HCEC 1CT (cell line): ENCODE results near the gene HSPA1B.
"Not testable (repeated sequence)": the region's sequence is repeated elsewhere in the genome, so short reads cannot be mapped to it uniquely, and the experiment has no call there.

Source experiments
- DNase-seq: peaks from one replicate; pipeline ENCODE4 v3.0.0-alpha.2; 2017

The HSPA1B gene

GRCh38 chr6:31829633-31830283 lies 2.2 kb downstream of the HSPA1B start:
- DNase-seq: peak; percentile 61

- DNase-seq: no peak
These were observed 3.4 kb downstream of the HSPA1B start for GRCh38 chr6:31830886-31831335.

- no peak for DNase-seq
These were observed 4.0 kb downstream of the HSPA1B start for GRCh38 chr6:31831350-31832215.

- peak; percentile 91 for DNase-seq
These were observed 7.1 kb downstream of the HSPA1B start for GRCh38 chr6:31834367-31835250.

- DNase-seq: no peak
These were observed 8.5 kb downstream of the HSPA1B start for GRCh38 chr6:31836047-31836473.

- peak; percentile 57 for DNase-seq
These were observed 9.2 kb downstream of the HSPA1B start for GRCh38 chr6:31836474-31837368.

- DNase-seq: no peak
These were observed 10.0 kb downstream of the HSPA1B start for GRCh38 chr6:31837369-31838113.

- not testable (repeated sequence) for DNase-seq
These were observed 10.6 kb downstream of the HSPA1B start for GRCh38 chr6:31838114-31838553.

GRCh38 chr6:31838968-31839367 lies 11.4 kb downstream of the HSPA1B start:
- DNase-seq: no peak

- not testable (repeated sequence) for DNase-seq
These were observed 12.2 kb downstream of the HSPA1B start for GRCh38 chr6:31839779-31840126.

- no peak for DNase-seq
These were observed 14.5 kb downstream of the HSPA1B start for GRCh38 chr6:31842053-31842452.

- DNase-seq: no peak
These were observed 17.0 kb downstream of the HSPA1B start for GRCh38 chr6:31844507-31844906.

- DNase-seq: no peak
These were observed 19.9 kb downstream of the HSPA1B start for GRCh38 chr6:31847276-31847978.

GRCh38 chr6:31850765-31851484 lies 23.4 kb downstream of the HSPA1B start:
- DNase-seq: no peak

- DNase-seq: no peak
These were observed 23.9 kb downstream of the HSPA1B start for GRCh38 chr6:31851485-31851832.

GRCh38 chr6:31851980-31852718 lies 24.6 kb downstream of the HSPA1B start:
- not testable (repeated sequence) for DNase-seq

GRCh38 chr6:31857774-31858173 lies 30.2 kb downstream of the HSPA1B start:
- DNase-seq: not testable (repeated sequence)

- no peak for DNase-seq
These were observed 31.2 kb downstream of the HSPA1B start for GRCh38 chr6:31858707-31859106.

GRCh38 chr6:31859923-31860322 lies 32.4 kb downstream of the HSPA1B start:
- DNase-seq: no peak
